MM.1S (cell line): ENCODE results near the gene PABPC3.

Experiments
- EZH2 ChIP-seq: fragments of 300-600 bp; sonication (generic); optimal IDR thresholded peaks from 2 replicates; pipeline ENCODE3; 2017; ENCODE audit warnings: low read depth, mild to moderate bottlenecking, antibody characterized with exemption, low read length, mixed read lengths
- TF ChIP-seq, protein P1 (sequence below): fragments of 300-600 bp; sonication (generic); IDR thresholded peaks from 2 replicates; pipeline ENCODE4 v1.5.1; 2016; ENCODE audit warnings: antibody characterized with exemption, low read length, mixed read lengths

DNA sequence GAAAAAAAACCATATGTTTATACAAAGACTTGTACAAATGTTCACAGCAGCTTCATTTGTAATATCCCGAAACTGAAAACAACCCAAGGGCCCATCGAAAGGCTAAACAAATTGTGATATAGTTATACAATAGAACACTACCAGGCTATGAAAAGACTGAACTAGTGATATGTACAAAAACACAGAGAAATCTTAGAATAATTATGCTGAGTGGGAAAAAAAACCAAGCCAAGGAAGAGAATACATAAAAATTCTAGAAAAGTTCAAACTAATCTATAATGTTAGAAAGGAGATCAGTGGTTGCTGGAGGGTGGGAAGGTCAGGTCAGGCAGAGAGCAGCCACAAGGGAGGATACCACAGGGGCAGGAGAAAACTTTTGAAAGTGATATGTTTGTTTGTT, 7.8 kb downstream of the PABPC3 start:
- TF ChIP-seq, protein P1, sequence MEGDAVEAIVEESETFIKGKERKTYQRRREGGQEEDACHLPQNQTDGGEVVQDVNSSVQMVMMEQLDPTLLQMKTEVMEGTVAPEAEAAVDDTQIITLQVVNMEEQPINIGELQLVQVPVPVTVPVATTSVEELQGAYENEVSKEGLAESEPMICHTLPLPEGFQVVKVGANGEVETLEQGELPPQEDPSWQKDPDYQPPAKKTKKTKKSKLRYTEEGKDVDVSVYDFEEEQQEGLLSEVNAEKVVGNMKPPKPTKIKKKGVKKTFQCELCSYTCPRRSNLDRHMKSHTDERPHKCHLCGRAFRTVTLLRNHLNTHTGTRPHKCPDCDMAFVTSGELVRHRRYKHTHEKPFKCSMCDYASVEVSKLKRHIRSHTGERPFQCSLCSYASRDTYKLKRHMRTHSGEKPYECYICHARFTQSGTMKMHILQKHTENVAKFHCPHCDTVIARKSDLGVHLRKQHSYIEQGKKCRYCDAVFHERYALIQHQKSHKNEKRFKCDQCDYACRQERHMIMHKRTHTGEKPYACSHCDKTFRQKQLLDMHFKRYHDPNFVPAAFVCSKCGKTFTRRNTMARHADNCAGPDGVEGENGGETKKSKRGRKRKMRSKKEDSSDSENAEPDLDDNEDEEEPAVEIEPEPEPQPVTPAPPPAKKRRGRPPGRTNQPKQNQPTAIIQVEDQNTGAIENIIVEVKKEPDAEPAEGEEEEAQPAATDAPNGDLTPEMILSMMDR = no peak
- no peak for TF ChIP-seq EZH2
